AG20443 (cell line): Measurements from ENCODE around the gene LMTK3.

Experiments
- DNase-seq: peaks from one replicate; pipeline ENCODE4 v3.0.0; 2012; ENCODE audit warnings: low spot score, mixed read lengths

The LMTK3 gene

GRCh38 chr19:48445256-48445605 is 66.4 kb downstream of the LMTK3 start:
- peak; percentile 90 for DNase-seq

- DNase-seq = no peak
These were observed 66.8 kb downstream of the LMTK3 start for GRCh38 chr19:48444936-48445200.

- no peak for DNase-seq
These were observed 67.3 kb downstream of the LMTK3 start for GRCh38 chr19:48444129-48444935.

- no peak for DNase-seq
These were observed 67.9 kb downstream of the LMTK3 start for GRCh38 chr19:48443731-48444128.

- no peak for DNase-seq
These were observed 68.4 kb downstream of the LMTK3 start for GRCh38 chr19:48443256-48443655.

- DNase-seq = no peak
These were observed 69.3 kb downstream of the LMTK3 start for GRCh38 chr19:48442116-48443035.

- DNase-seq = no peak
These were observed 70.1 kb downstream of the LMTK3 start for GRCh38 chr19:48441360-48442050.

- DNase-seq = no peak
These were observed 75.0 kb downstream of the LMTK3 start for GRCh38 chr19:48436586-48436985.
